HEK293T (cell line): ENCODE results near the gene ATP9A.

Experiments used
- BHLHE40 ChIP-seq: fragments of 450-650 bp; IDR thresholded peaks from 2 replicates; pipeline ENCODE4 v1.6.1; 2016; ENCODE audit warnings: mild to moderate bottlenecking, moderate library complexity, borderline replicate concordance
- CTBP1 ChIP-seq: fragments of 450-650 bp; IDR thresholded peaks from 2 replicates; pipeline ENCODE4 v1.6.1; 2016; ENCODE audit warnings: borderline replicate concordance
- FOXM1 ChIP-seq: fragments of 450-650 bp; IDR thresholded peaks from 2 replicates; pipeline ENCODE4 v1.6.1; 2017; ENCODE audit warnings: mild to moderate bottlenecking, borderline replicate concordance
- HDGF ChIP-seq: fragments of 450-650 bp; IDR thresholded peaks from 2 replicates; pipeline ENCODE4 v1.6.1; 2017; ENCODE audit warnings: antibody characterized with exemption, borderline replicate concordance
- LEF1 ChIP-seq: fragments of 450-650 bp; IDR thresholded peaks from 2 replicates; pipeline ENCODE4 v1.6.1; 2017; ENCODE audit warnings: mild to moderate bottlenecking, borderline replicate concordance
- NFRKB ChIP-seq: fragments of 450-650 bp; IDR thresholded peaks from 2 replicates; pipeline ENCODE4 v1.6.1; 2016; ENCODE audit warnings: mild to moderate bottlenecking, moderate library complexity
- TARDBP ChIP-seq: fragments of 450-650 bp; IDR thresholded peaks from 2 replicates; pipeline ENCODE4 v1.6.1; 2016
- ZNF384 ChIP-seq: fragments of 450-650 bp; IDR thresholded peaks from 2 replicates; pipeline ENCODE4 v1.6.1; 2016

- no peak for TF ChIP-seq CTBP1
- no peak for TF ChIP-seq TARDBP
- TF ChIP-seq HDGF: no peak
- TF ChIP-seq LEF1: no peak
- TF ChIP-seq FOXM1: no peak
- TF ChIP-seq BHLHE40: no peak
- TF ChIP-seq ZNF384: no peak
- no peak for TF ChIP-seq NFRKB
These were observed 16.1 kb upstream of the ATP9A start for GRCh38 chr20:51784299-51784698.
